ENCODE data around the gene STK4. TPM values are rescaled to one million over a fixed set of nuclear protein-coding genes. Genes with fewer than 3 reads are reported as not detected.

Gene STK4
- total RNA-seq, 5 donors from 2014 or later (not counting 1 experiment from before 2014, with no cell fraction given), result 244 to 315 (median 271) TPM

DNA sequence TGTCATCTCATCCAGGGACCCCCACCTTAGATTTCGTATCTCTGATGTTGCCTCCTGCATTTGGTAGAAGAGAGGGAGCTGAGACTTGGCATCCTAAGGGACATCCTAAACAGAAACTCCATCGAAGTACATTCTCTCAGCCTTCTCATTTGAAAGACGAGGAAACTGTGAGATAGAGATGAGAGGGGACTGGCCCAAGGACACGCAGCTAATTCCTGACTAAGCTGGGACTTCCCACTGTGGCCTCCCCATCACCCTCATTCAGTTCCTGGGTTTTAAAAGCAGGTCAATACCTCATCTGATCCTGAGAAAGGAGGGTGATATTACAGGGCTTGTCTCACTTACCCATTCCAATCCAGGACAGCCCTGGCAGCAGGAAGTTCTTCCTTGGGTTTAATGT is 149.5 kb downstream of the STK4 start:
- no peaks in the 10 kb centered on the region for H3K36me3 ChIP-seq (ENCODE audit: control insufficient read depth in 2 of 2, extremely low read depth in 1 of 2, insufficient read depth in 1 of 2, low read length in 1 of 2)
- no peak overlapping the region for H3K4me3 ChIP-seq (ENCODE audit: control insufficient read depth in 1 of 2, extremely low read depth in 1 of 2, low read length in 1 of 2)
- ChIA-PET CTCF (no interaction called here), POLR2A (no interaction called here)
- H3K27me3 ChIP-seq (replicated peaks in 1 of 2; ENCODE audit: control insufficient read depth in 2 of 2, extremely low read depth in 1 of 2, insufficient read depth in 2 of 2, low read length in 1 of 2), result peaks cover 0 to 12% of the 10 kb centered on the region in 2 experiments
- WGBS (ENCODE audit: insufficient coverage), result no CpG with 5 or more reads among the region's 4 CpGs
- H3K9me3 Mint-ChIP-seq, result no peaks in the 10 kb centered on the region
- no peak overlapping the region for H3K27ac Mint-ChIP-seq
- DNase-seq, result no peak
- peaks cover 16 to 17% of the 10 kb centered on the region in 2 donors for H3K27me3 Mint-ChIP-seq
- no peaks in the 10 kb centered on the region for H3K36me3 Mint-ChIP-seq
- H3K4me1 Mint-ChIP-seq, result peaks cover 6 to 11% (median 7%) of the 10 kb centered on the region in 3 donors
- H3K27ac ChIP-seq (ENCODE audit: low read length), result no peak overlapping the region
- no peak for ATAC-seq (replicated peaks in 1 of 4)
- no peaks in the 10 kb centered on the region for H3K9me3 ChIP-seq
- peaks cover 0 to 4% of the 10 kb centered on the region in 2 experiments for H3K4me1 ChIP-seq (ENCODE audit: control insufficient read depth in 1 of 2, extremely low read depth in 1 of 2, insufficient read depth in 2 of 2, low read length in 2 of 2)
- H3K4me3 Mint-ChIP-seq, result no peak overlapping the region

GRCh38 chr20:45117581-45117980 is 151.3 kb downstream of the STK4 start:
- ChIA-PET CTCF (no interaction called here), POLR2A (no interaction called here)
- ATAC-seq (replicated peaks in 1 of 4) (no peak), DNase-seq (no peak)
- Mint-ChIP-seq H3K4me3 (no peak overlapping the region), H3K9me3 (no peaks in the 10 kb centered on the region), H3K27ac (no peak overlapping the region), H3K27me3 (peaks cover 16 to 20% of the 10 kb centered on the region in 2 donors), H3K36me3 (no peaks in the 10 kb centered on the region), H3K4me1 (peaks cover 6 to 11% (median 7%) of the 10 kb centered on the region in 3 donors)
- H3K4me3 ChIP-seq (ENCODE audit: control insufficient read depth in 1 of 2, extremely low read depth in 1 of 2, low read length in 1 of 2), result no peak overlapping the region
- peaks cover 0 to 5% of the 10 kb centered on the region in 2 experiments for H3K27me3 ChIP-seq (replicated peaks in 1 of 2; ENCODE audit: control insufficient read depth in 2 of 2, extremely low read depth in 1 of 2, insufficient read depth in 2 of 2, low read length in 1 of 2)
- no peaks in the 10 kb centered on the region for H3K36me3 ChIP-seq (ENCODE audit: control insufficient read depth in 2 of 2, extremely low read depth in 1 of 2, insufficient read depth in 1 of 2, low read length in 1 of 2)
- no peak overlapping the region for H3K27ac ChIP-seq (ENCODE audit: low read length)
- H3K4me1 ChIP-seq (ENCODE audit: control insufficient read depth in 1 of 2, extremely low read depth in 1 of 2, insufficient read depth in 2 of 2, low read length in 2 of 2), result peaks cover 0 to 4% of the 10 kb centered on the region in 2 experiments
- H3K9me3 ChIP-seq, result no peaks in the 10 kb centered on the region
- 59% methylated on average over 2 of the region's 4 CpGs for WGBS (ENCODE audit: insufficient coverage)

DNA sequence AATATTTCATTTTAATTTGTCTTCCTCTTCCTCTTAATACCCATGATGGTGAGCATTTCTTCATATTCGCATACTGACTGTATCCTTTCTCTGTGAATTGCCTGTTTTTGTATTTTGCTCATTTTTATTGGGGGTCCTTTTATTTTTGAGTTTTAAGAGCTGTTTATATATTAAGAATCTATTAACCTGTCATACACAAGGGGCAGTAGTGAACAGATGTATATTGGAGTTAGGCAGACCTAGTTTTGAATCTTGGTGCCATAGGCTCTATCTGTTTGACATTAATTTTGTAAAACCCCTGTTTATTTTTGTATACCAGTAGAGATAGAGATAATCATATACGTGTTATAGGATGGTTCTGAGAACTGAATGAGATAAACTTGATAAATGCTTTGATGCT is 151.7 kb downstream of the STK4 start:
- H3K9me3 Mint-ChIP-seq, result no peaks in the 10 kb centered on the region
- POLR2A ChIA-PET, result no interaction called here

DNA sequence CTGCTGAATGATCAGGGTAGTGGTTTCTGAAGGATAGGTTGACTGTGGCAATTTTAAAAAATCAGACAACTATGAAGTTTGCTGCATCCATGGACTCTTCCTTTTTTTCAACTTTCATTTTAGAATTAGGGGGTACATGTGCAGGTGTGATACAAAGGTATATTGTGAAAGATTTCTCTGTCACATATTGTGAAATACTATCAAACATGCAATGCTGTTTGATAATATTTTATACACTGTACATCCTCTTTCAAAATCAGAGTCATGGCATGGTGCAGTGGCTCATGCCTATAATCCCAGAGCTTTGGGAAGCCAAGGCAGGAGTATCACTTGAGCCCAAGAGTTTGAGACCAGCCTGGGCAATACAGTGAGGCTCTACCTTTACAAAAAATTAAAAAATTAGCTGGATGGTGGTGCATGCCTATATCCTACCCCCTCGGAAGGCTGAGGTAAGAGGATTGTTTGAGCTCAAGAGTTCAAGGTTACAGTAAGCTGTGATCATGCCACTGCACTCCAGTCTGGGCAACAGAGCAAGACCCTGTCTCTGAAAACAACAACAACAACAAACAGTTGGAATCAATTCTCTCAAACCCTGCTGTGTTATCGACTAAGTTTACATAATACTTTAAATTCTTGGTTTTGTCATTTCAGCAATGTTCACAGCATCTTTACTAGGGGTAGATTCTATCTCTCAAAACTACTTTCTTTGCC is 153.4 kb downstream of the STK4 start:
- DNase-seq, result no peak
- H3K36me3 ChIP-seq (ENCODE audit: control insufficient read depth in 2 of 2, extremely low read depth in 1 of 2, insufficient read depth in 1 of 2, low read length in 1 of 2), result no peaks in the 10 kb centered on the region
- H3K9me3 Mint-ChIP-seq, result no peaks in the 10 kb centered on the region
- CTCF ChIA-PET, result interaction anchor here in 1 of 2 donors (0.6 kb wide), 1 partner anchor 24 kb away, joined by 3 read pairs; no protein-coding TSS in a partner anchor
- H3K27ac ChIP-seq (ENCODE audit: low read length), result no peak overlapping the region
- POLR2A ChIA-PET, result no interaction called here
- no peaks in the 10 kb centered on the region for H3K9me3 ChIP-seq
- no CpG with 5 or more reads among the region's 2 CpGs for WGBS (ENCODE audit: insufficient coverage)
- H3K4me1 Mint-ChIP-seq, result peaks cover 4 to 7% (median 5%) of the 10 kb centered on the region in 3 donors
- no peak overlapping the region for H3K4me3 Mint-ChIP-seq
- peaks cover 0 to 4% of the 10 kb centered on the region in 2 experiments for H3K4me1 ChIP-seq (ENCODE audit: control insufficient read depth in 1 of 2, extremely low read depth in 1 of 2, insufficient read depth in 2 of 2, low read length in 2 of 2)
- peaks cover 0 to 15% of the 10 kb centered on the region in 2 experiments for H3K27me3 ChIP-seq (replicated peaks in 1 of 2; ENCODE audit: control insufficient read depth in 2 of 2, extremely low read depth in 1 of 2, insufficient read depth in 2 of 2, low read length in 1 of 2)
- peaks cover 19 to 24% of the 10 kb centered on the region in 2 donors for H3K27me3 Mint-ChIP-seq
- ATAC-seq (replicated peaks in 1 of 4), result no peak
- H3K4me3 ChIP-seq (ENCODE audit: control insufficient read depth in 1 of 2, extremely low read depth in 1 of 2, low read length in 1 of 2), result no peak overlapping the region
- no peak overlapping the region for H3K27ac Mint-ChIP-seq
- H3K36me3 Mint-ChIP-seq, result no peaks in the 10 kb centered on the region

More for the DNA sequence above, 151.7 kb downstream of the STK4 start:
- DNase-seq (no peak), ATAC-seq (replicated peaks in 1 of 4) (no peak)
- Mint-ChIP-seq H3K27ac (no peak overlapping the region), H3K4me3 (no peak overlapping the region), H3K36me3 (no peaks in the 10 kb centered on the region), H3K4me1 (peaks cover 6 to 11% (median 7%) of the 10 kb centered on the region in 3 donors), H3K27me3 (peaks cover 16 to 22% of the 10 kb centered on the region in 2 donors)
- CTCF ChIA-PET, result no interaction called here
- Histone ChIP-seq H3K27me3 (replicated peaks in 1 of 2; ENCODE audit: control insufficient read depth in 2 of 2, extremely low read depth in 1 of 2, insufficient read depth in 2 of 2, low read length in 1 of 2) (peaks cover 0 to 5% of the 10 kb centered on the region in 2 experiments), H3K36me3 (ENCODE audit: control insufficient read depth in 2 of 2, extremely low read depth in 1 of 2, insufficient read depth in 1 of 2, low read length in 1 of 2) (no peaks in the 10 kb centered on the region), H3K9me3 (no peaks in the 10 kb centered on the region), H3K4me1 (ENCODE audit: control insufficient read depth in 1 of 2, extremely low read depth in 1 of 2, insufficient read depth in 2 of 2, low read length in 2 of 2) (peaks cover 0 to 4% of the 10 kb centered on the region in 2 experiments), H3K27ac (ENCODE audit: low read length) (no peak overlapping the region), H3K4me3 (ENCODE audit: control insufficient read depth in 1 of 2, extremely low read depth in 1 of 2, low read length in 1 of 2) (no peak overlapping the region)
- no CpG with 5 or more reads among the region's 2 CpGs for WGBS (ENCODE audit: insufficient coverage)

- no peaks in the 10 kb centered on the region for H3K36me3 ChIP-seq (ENCODE audit: control insufficient read depth in 2 of 2, extremely low read depth in 1 of 2, insufficient read depth in 1 of 2, low read length in 1 of 2)
- POLR2A ChIA-PET, result no interaction called here
- Mint-ChIP-seq H3K9me3 (no peaks in the 10 kb centered on the region), H3K36me3 (no peaks in the 10 kb centered on the region), H3K27ac (no peak overlapping the region), H3K27me3 (peaks cover 20 to 25% of the 10 kb centered on the region in 2 donors), H3K4me3 (no peak overlapping the region), H3K4me1 (no peaks in the 10 kb centered on the region)
- H3K4me1 ChIP-seq (ENCODE audit: control insufficient read depth in 1 of 2, extremely low read depth in 1 of 2, insufficient read depth in 2 of 2, low read length in 2 of 2), result no peaks in the 10 kb centered on the region
- DNase-seq, result no peak
- no CpG with 5 or more reads among the region's 2 CpGs for WGBS (ENCODE audit: insufficient coverage)
- peaks cover 0 to 10% of the 10 kb centered on the region in 2 experiments for H3K27me3 ChIP-seq (replicated peaks in 1 of 2; ENCODE audit: control insufficient read depth in 2 of 2, extremely low read depth in 1 of 2, insufficient read depth in 2 of 2, low read length in 1 of 2)
- CTCF ChIA-PET, result interaction anchor here in 1 of 2 donors (0.7 kb wide), 1 partner anchor 468 kb away, joined by 3 read pairs; no protein-coding TSS in a partner anchor
- ATAC-seq (replicated peaks in 1 of 4), result no peak
- no peak overlapping the region for H3K4me3 ChIP-seq (ENCODE audit: control insufficient read depth in 1 of 2, extremely low read depth in 1 of 2, low read length in 1 of 2)
- no peaks in the 10 kb centered on the region for H3K9me3 ChIP-seq
- no peak overlapping the region for H3K27ac ChIP-seq (ENCODE audit: low read length)
These were observed 155.1 kb downstream of the STK4 start for GRCh38 chr20:45121388-45121787.

GRCh38 chr20:45124365-45124764 is 158.1 kb downstream of the STK4 start, which contains the start of gene WFDC12:
WFDC12 (minus strand) TSS chr20:45124465; CDS start chr20:45124447, 18 bp downstream.
- no peak within 1 kb of the TSS for H3K27ac ChIP-seq (ENCODE audit: low read length)
- H3K4me1 Mint-ChIP-seq, result no peaks in the 10 kb centered on the region
- no peaks in the 10 kb centered on the region for H3K9me3 Mint-ChIP-seq
- no peak within 1 kb of the TSS for H3K4me3 ChIP-seq (ENCODE audit: control insufficient read depth in 1 of 2, extremely low read depth in 1 of 2, low read length in 1 of 2)
- POLR2A ChIA-PET, result no interaction called here
- H3K27me3 Mint-ChIP-seq, result peaks cover 32 to 35% of the 10 kb centered on the region in 2 donors
- WGBS (ENCODE audit: insufficient coverage), result 100% methylated on average over 1 of the region's 6 CpGs
- ATAC-seq (replicated peaks in 1 of 4), result no peak
- H3K9me3 ChIP-seq, result no peaks in the 10 kb centered on the region
- H3K4me1 ChIP-seq (ENCODE audit: control insufficient read depth in 1 of 2, extremely low read depth in 1 of 2, insufficient read depth in 2 of 2, low read length in 2 of 2), result no peaks in the 10 kb centered on the region
- H3K27ac Mint-ChIP-seq, result no peak within 1 kb of the TSS
- peaks cover 0 to 10% of the 10 kb centered on the region in 2 experiments for H3K27me3 ChIP-seq (replicated peaks in 1 of 2; ENCODE audit: control insufficient read depth in 2 of 2, extremely low read depth in 1 of 2, insufficient read depth in 2 of 2, low read length in 1 of 2)
- no peaks in the 10 kb centered on the region for H3K36me3 ChIP-seq (ENCODE audit: control insufficient read depth in 2 of 2, extremely low read depth in 1 of 2, insufficient read depth in 1 of 2, low read length in 1 of 2)
- no peak for DNase-seq
- H3K4me3 Mint-ChIP-seq, result no peak within 1 kb of the TSS
- CTCF ChIA-PET, result no interaction called here
- no peaks in the 10 kb centered on the region for H3K36me3 Mint-ChIP-seq
